Neural progenitor cell (in vitro differentiated cells): Measurements from ENCODE around the gene ACP7. TPM values are rescaled to one million over a fixed set of nuclear protein-coding genes. Genes with fewer than 3 reads are reported as not detected.

Experiments used
- DNase-seq: peaks from one replicate; pipeline ENCODE4 v3.0.0-alpha.2; 2016; ENCODE audit warnings: low spot score
- H2AFZ ChIP-seq: fragments of 200-600 bp; sonication (generic); replicated peaks from 2 replicates; pipeline ENCODE4 v1.6.1; 2016; ENCODE audit warnings: antibody characterized with exemption
- H3F3A ChIP-seq: fragments of 200-600 bp; sonication (generic); 2 replicates; pipeline ENCODE4 v1.6.1; 2016; ENCODE audit warnings: antibody characterized with exemption, low read depth
- H3K27ac ChIP-seq: fragments of 200-600 bp; sonication (generic); 2 replicates; pipeline ENCODE4 v1.5.1; 2016; ENCODE audit warnings: mild to moderate bottlenecking
- H3K27me3 ChIP-seq: fragments of 200-600 bp; sonication (generic); 2 replicates; pipeline ENCODE4 v1.6.1; 2016; ENCODE audit warnings: mild to moderate bottlenecking, moderate library complexity
- H3K36me3 ChIP-seq: fragments of 200-600 bp; sonication (generic); 2 replicates; pipeline ENCODE4 v1.5.1; 2016
- H3K4me1 ChIP-seq: fragments of 200-600 bp; sonication (generic); 2 replicates; pipeline ENCODE4 v1.6.1; 2016; ENCODE audit warnings: mixed run types
- H3K4me2 ChIP-seq: fragments of 200-600 bp; sonication (generic); 2 replicates; pipeline ENCODE4 v1.6.1; 2016
- H3K4me3 ChIP-seq: fragments of 200-600 bp; sonication (generic); 2 replicates; pipeline ENCODE4 v1.5.1; 2016
- H3K79me2 ChIP-seq: fragments of 200-600 bp; sonication (generic); 2 replicates; pipeline ENCODE4 v1.6.1; 2016; ENCODE audit warnings: low read depth
- H3K9ac ChIP-seq: fragments of 200-600 bp; sonication (generic); 2 replicates; pipeline ENCODE4 v1.6.1; 2016
- H3K9me3 ChIP-seq: fragments of 200-600 bp; sonication (generic); 2 replicates; pipeline ENCODE4 v1.5.1; 2016; ENCODE audit warnings: low read depth
- H4K20me1 ChIP-seq: fragments of 200-600 bp; sonication (generic); 2 replicates; pipeline ENCODE4 v1.6.1; 2016; ENCODE audit warnings: low read depth
- H3K27ac Mint-ChIP-seq: 3 replicates; pipeline ENCODE4 v1.8.0; 2021; ENCODE audit warnings: mixed read lengths
- H3K27me3 Mint-ChIP-seq: 2 replicates; pipeline ENCODE4 v1.8.0; 2022; ENCODE audit warnings: low read depth, mild to moderate bottlenecking, inconsistent platforms, moderate library complexity, mixed read lengths; ENCODE audit not compliant: insufficient read depth
- H3K36me3 Mint-ChIP-seq: 3 replicates; pipeline ENCODE4 v1.8.0; 2021; ENCODE audit warnings: mixed read lengths
- H3K4me1 Mint-ChIP-seq: 3 replicates; pipeline ENCODE4 v1.8.0; 2021; ENCODE audit warnings: mixed read lengths
- H3K4me3 Mint-ChIP-seq: 3 replicates; pipeline ENCODE4 v1.8.0; 2021; ENCODE audit warnings: mild to moderate bottlenecking, moderate library complexity, mixed read lengths
- H3K9me3 Mint-ChIP-seq: 3 replicates; pipeline ENCODE4 v1.8.0; 2020; ENCODE audit warnings: mixed read lengths
- CTCF ChIP-seq: fragments of 200-600 bp; sonication (generic); IDR thresholded peaks from 2 replicates; pipeline ENCODE4 v1.5.1; 2017; ENCODE audit warnings: antibody characterized with exemption, mild to moderate bottlenecking
- EZH2 ChIP-seq: fragments of 200-600 bp; sonication (generic); IDR thresholded peaks from 2 replicates; pipeline ENCODE4 v1.6.1; 2017; ENCODE audit warnings: antibody characterized with exemption, mild to moderate bottlenecking, moderate library complexity
- EZH2phosphoT487 ChIP-seq: fragments of 200-600 bp; sonication (generic); IDR thresholded peaks from 2 replicates; pipeline ENCODE4 v1.6.1; 2017; ENCODE audit warnings: antibody characterized with exemption
- total RNA-seq: library from RNA; depleted of rRNA; stranded (reverse); fragments of >200 nt; gene quantifications from 2 replicates; pipeline ENCODE4 v1.2.3, GENCODE V29; 2015; ENCODE audit warnings: low replicate concordance

ACP7 gene, protein sequence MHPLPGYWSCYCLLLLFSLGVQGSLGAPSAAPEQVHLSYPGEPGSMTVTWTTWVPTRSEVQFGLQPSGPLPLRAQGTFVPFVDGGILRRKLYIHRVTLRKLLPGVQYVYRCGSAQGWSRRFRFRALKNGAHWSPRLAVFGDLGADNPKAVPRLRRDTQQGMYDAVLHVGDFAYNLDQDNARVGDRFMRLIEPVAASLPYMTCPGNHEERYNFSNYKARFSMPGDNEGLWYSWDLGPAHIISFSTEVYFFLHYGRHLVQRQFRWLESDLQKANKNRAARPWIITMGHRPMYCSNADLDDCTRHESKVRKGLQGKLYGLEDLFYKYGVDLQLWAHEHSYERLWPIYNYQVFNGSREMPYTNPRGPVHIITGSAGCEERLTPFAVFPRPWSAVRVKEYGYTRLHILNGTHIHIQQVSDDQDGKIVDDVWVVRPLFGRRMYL
- 0.22 TPM in 1 of 2 replicates, not detected in the other for total RNA-seq

DNA sequence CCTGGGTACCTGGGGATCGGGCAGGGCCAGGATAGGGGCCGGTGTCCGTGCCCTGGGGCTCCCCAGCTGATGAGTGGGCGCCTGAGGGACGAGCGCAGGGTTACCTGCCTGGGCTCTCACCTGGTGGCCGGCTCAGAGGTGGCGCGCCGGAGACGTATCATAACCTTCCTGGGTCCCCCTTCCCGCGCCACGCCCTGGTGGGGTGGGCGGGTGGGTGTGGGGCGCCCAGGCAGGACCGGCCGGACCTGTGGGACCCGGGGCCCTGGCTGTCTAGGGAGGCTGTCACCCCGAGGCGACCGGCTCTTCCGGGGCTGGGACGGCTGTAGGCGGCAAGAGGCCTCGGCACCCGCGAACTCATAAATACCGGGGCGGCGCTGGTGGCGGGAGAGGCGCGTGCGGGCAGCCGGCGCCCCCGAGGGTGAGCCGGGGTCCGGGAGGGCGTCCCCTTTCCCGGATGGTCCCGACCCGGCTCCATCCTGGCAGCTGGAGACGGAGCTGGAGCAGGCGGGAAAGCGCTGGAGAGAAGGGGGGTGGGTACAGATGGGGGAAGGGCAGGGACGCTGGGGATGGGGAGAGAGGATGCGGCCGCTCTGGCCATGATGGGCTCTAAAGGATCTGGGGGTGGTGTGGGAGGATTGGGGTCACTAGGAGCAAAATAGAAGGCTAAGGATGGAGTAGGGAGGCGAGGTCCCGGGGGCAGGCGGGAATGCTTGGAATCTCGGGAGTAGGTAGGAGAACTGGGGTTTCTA lies at the start of gene ACP7:
Gene ACP7, plus strand, starts transcription at position 386 of the 749 bp plus-strand sequence. CDS start 902 bp downstream, outside the sequence.
- Histone ChIP-seq H3K4me1 (peaks cover 5% of the 10 kb centered on the region), H3K27ac (no peak within 1 kb of the TSS), H3K4me2 (peak within 1 kb of the TSS; percentile 79), H3F3A (no peaks in the 10 kb centered on the region), H3K27me3 (peaks cover 90% of the 10 kb centered on the region), H3K9me3 (no peaks in the 10 kb centered on the region), H3K79me2 (no peaks in the 10 kb centered on the region), H3K36me3 (no peaks in the 10 kb centered on the region), H3K9ac (no peak within 1 kb of the TSS), H3K4me3 (peak within 1 kb of the TSS; percentile 46), H2AFZ (peak within 1 kb of the TSS; percentile 87), H4K20me1 (peaks cover 2% of the 10 kb centered on the region)
- H3K4me1 Mint-ChIP-seq: no peaks in the 10 kb centered on the region
- no peaks in the 10 kb centered on the region for H3K9me3 Mint-ChIP-seq
- DNase-seq: peak; percentile 40
- H3K36me3 Mint-ChIP-seq: no peaks in the 10 kb centered on the region
- peaks cover 46% of the 10 kb centered on the region for H3K27me3 Mint-ChIP-seq
- peak; percentile 68 for TF ChIP-seq EZH2phosphoT487
- peak; percentile 67 for TF ChIP-seq EZH2
- no peak for TF ChIP-seq CTCF
- no peak within 1 kb of the TSS for H3K27ac Mint-ChIP-seq
- peak within 1 kb of the TSS; percentile 77 for H3K4me3 Mint-ChIP-seq

- no peak for TF ChIP-seq EZH2
- TF ChIP-seq CTCF: no peak
- no peak for TF ChIP-seq EZH2phosphoT487
- H3K4me1 ChIP-seq: no peaks in the 10 kb centered on the region
- DNase-seq: no peak
- peaks cover 16% of the 10 kb centered on the region for H3F3A ChIP-seq
- H3K27me3 ChIP-seq: peaks cover 28% of the 10 kb centered on the region
- H3K9me3 ChIP-seq: no peaks in the 10 kb centered on the region
- peaks cover 5% of the 10 kb centered on the region for H3K9me3 Mint-ChIP-seq
- no peak overlapping the region for H3K4me2 ChIP-seq
- H3K36me3 Mint-ChIP-seq: no peaks in the 10 kb centered on the region
- no peak overlapping the region for H3K27ac Mint-ChIP-seq
- no peaks in the 10 kb centered on the region for H3K79me2 ChIP-seq
- H3K4me1 Mint-ChIP-seq: peaks cover 12% of the 10 kb centered on the region
- H3K36me3 ChIP-seq: no peaks in the 10 kb centered on the region
- H3K4me3 ChIP-seq: no peak overlapping the region
- H3K9ac ChIP-seq: no peak overlapping the region
- no peak overlapping the region for H3K27ac ChIP-seq
- H3K27me3 Mint-ChIP-seq: peaks cover 26% of the 10 kb centered on the region
- no peaks in the 10 kb centered on the region for H4K20me1 ChIP-seq
- H3K4me3 Mint-ChIP-seq: no peak overlapping the region
- no peak overlapping the region for H2AFZ ChIP-seq
These were observed 47.6 kb upstream of the ACP7 start for GRCh38 chr19:39036581-39036980.

GRCh38 chr19:39037194-39037593 lies 47.0 kb upstream of the ACP7 start:
- TF ChIP-seq CTCF: no peak
- no peak for DNase-seq
- Mint-ChIP-seq H3K4me1 (peaks cover 12% of the 10 kb centered on the region), H3K4me3 (no peak overlapping the region), H3K27me3 (peaks cover 24% of the 10 kb centered on the region), H3K36me3 (no peaks in the 10 kb centered on the region), H3K27ac (no peak overlapping the region), H3K9me3 (peaks cover 5% of the 10 kb centered on the region)
- peaks cover 28% of the 10 kb centered on the region for H3K27me3 ChIP-seq
- no peaks in the 10 kb centered on the region for H3K79me2 ChIP-seq
- H2AFZ ChIP-seq: no peak overlapping the region
- no peaks in the 10 kb centered on the region for H3K9me3 ChIP-seq
- no peak overlapping the region for H3K27ac ChIP-seq
- peaks cover 10% of the 10 kb centered on the region for H3F3A ChIP-seq
- no peak overlapping the region for H3K4me3 ChIP-seq
- H3K4me1 ChIP-seq: no peaks in the 10 kb centered on the region
- H3K36me3 ChIP-seq: no peaks in the 10 kb centered on the region
- H3K9ac ChIP-seq: no peak overlapping the region
- no peak overlapping the region for H3K4me2 ChIP-seq
- H4K20me1 ChIP-seq: no peaks in the 10 kb centered on the region
